ENCODE data around the gene TBX5. TPM values are rescaled to one million over a fixed set of nuclear protein-coding genes. Genes with fewer than 3 reads are reported as not detected.

TBX5 gene
- total and polyA plus RNA-seq, 9 of the 15 experiments (the other 6 are each of a cell fraction or from before 2014, with no cell fraction given), result not detected

DNA sequence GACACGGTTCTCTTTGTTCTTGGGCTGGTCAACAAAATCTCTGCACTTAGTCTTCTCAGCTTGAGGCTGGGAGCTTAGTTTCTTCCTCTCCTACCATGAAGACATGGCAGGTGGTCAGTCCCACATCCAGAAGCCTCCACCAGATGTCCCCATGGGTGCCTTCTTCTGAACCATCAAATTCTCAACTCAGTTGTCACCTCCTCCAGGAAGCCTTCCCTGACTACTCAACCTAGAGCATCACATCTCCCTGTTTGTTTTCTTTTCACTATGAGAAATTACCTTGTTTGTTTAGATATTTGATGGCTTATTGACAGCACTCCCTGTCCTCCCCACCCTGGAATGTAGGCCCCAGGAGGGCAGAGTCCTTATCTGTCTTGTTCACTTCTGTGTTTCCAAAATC is 84.4 kb downstream of the TBX5 start:
- intact Hi-C loops (cut with micrococcal nuclease), result no loop called here
- no peak overlapping the region for H3K4me2 ChIP-seq (ENCODE audit: insufficient read depth, low read length)
- H3K9ac ChIP-seq (ENCODE audit: insufficient read depth in 1 of 2, low read depth in 2 of 2, low read length in 2 of 2), result no peak overlapping the region
- no peak overlapping the region for H3K4me3 ChIP-seq
- no peak for FAIRE-seq
- peaks cover 0 to 5% of the 10 kb centered on the region in 2 experiments; a peak in 4 of 5 replicates for H3K27me3 ChIP-seq (ENCODE audit: control insufficient read depth in 2 of 2, insufficient read depth in 2 of 2, low read length in 2 of 2)
- DNase-seq (ENCODE audit: extremely low read depth in 1 of 4, low spot score in 3 of 4), result peak in 1 of 4 experiments; percentile 3
- ChIA-PET POLR2A (interaction anchor here (0.8 to 1.3 kb wide), 2 partner anchors 10 to 19 kb away, joined by 3 read pairs; no protein-coding TSS in a partner anchor), CTCF (ENCODE audit: low intra/inter-chr PET ratio) (no interaction called here)
- no peaks in the 10 kb centered on the region for H3K4me1 ChIP-seq (replicated peaks in 1 of 2; ENCODE audit: control insufficient read depth in 2 of 2, insufficient read depth in 2 of 2, low read length in 2 of 2)
- H3K27ac ChIP-seq (ENCODE audit: extremely low read depth, low read depth, low read length), result no peak overlapping the region
- no peak overlapping the region for H2AFZ ChIP-seq (ENCODE audit: low read depth, low read length)
- in situ Hi-C loops (cut with MboI), result no loop called here
- BruUV-seq (replicated peaks), result no TSS peak
- ATAC-seq, result no peak
- H3K9me1 ChIP-seq (ENCODE audit: control insufficient read depth, insufficient read depth, low read length), result no peaks in the 10 kb centered on the region
- no peaks in the 10 kb centered on the region for H3K9me3 ChIP-seq (replicated peaks; ENCODE audit: control insufficient read depth, insufficient read depth, low read depth, low read length)
- no peaks in the 10 kb centered on the region for H4K20me1 ChIP-seq (replicated peaks; ENCODE audit: control insufficient read depth, insufficient read depth, low read length)
- H3K36me3 ChIP-seq (ENCODE audit: control insufficient read depth, insufficient read depth, low read length), result no peaks in the 10 kb centered on the region
- H3K79me2 ChIP-seq (ENCODE audit: control insufficient read depth, insufficient read depth, low read length), result no peaks in the 10 kb centered on the region
- WGBS (ENCODE audit: insufficient coverage, low coverage, missing lambda C conversion rate), result 0% methylated on average over 1 of the region's 1 CpG
- TF ChIP-seq NFE2L1 (tag; IDR thresholded peaks at IDR 0.05; ENCODE audit: borderline replicate concordance, low read depth) (no peak), BCOR (IDR thresholded peaks at IDR 0.05) (0 out of 2 replicates have a peak, but pooled peaks have one; percentile 50), ZNF436 (CRISPR knock-in tag; IDR thresholded peaks at IDR 0.05) (peak; percentile 51; the same call in 1 of the 2 replicates), NR3C1 (CRISPR knock-in tag; IDR thresholded peaks at IDR 0.05) (no peak), ZNF586 (CRISPR knock-in tag; conservative IDR thresholded peaks at IDR 0.05) (no peak), MEF2A (IDR thresholded peaks at IDR 0.05; ENCODE audit: control insufficient read depth, low read depth, low read length) (no peak), HLTF (IDR thresholded peaks at IDR 0.05) (no peak), SLC30A9 (CRISPR knock-in tag; IDR thresholded peaks at IDR 0.05) (no peak), DNMT1 (IDR thresholded peaks at IDR 0.05) (no peak), RFX7 (CRISPR knock-in tag; IDR thresholded peaks at IDR 0.05) (no peak), CEBPB (tag; IDR thresholded peaks at IDR 0.05) (no peak), FOXJ3 (CRISPR knock-in tag; IDR thresholded peaks at IDR 0.05) (no peak), DACH1 (IDR thresholded peaks at IDR 0.05; ENCODE audit: partially characterized antibody) (no peak), SMARCA5 (IDR thresholded peaks at IDR 0.05) (peak; percentile 56; the same call in 1 of the 2 replicates), CSDE1 (IDR thresholded peaks at IDR 0.05) (no peak), CBX3 (IDR thresholded peaks at IDR 0.05; ENCODE audit: borderline replicate concordance in 1 of 2, low read length in 2 of 2) (no peak), ZNF76 (CRISPR knock-in tag; IDR thresholded peaks at IDR 0.05; ENCODE audit: borderline replicate concordance) (no peak), ADNP (tag; IDR thresholded peaks at IDR 0.05) (no peak), HDAC6 (IDR thresholded peaks at IDR 0.05; ENCODE audit: low read depth, low read length) (no peak), PTBP1 (IDR thresholded peaks at IDR 0.05; ENCODE audit: low read depth, low read length) (0 out of 2 replicates have a peak, but pooled peaks have one; percentile 54), ZNF12 (CRISPR knock-in tag; IDR thresholded peaks at IDR 0.05) (no peak)
- TF ChIP-seq, protein P1, sequence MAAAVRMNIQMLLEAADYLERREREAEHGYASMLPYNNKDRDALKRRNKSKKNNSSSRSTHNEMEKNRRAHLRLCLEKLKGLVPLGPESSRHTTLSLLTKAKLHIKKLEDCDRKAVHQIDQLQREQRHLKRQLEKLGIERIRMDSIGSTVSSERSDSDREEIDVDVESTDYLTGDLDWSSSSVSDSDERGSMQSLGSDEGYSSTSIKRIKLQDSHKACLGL (CRISPR knock-in tag; IDR thresholded peaks at IDR 0.05; ENCODE audit: borderline replicate concordance, poor library complexity, severe bottlenecking), result no peak
- TF ChIP-seq, protein P2, sequence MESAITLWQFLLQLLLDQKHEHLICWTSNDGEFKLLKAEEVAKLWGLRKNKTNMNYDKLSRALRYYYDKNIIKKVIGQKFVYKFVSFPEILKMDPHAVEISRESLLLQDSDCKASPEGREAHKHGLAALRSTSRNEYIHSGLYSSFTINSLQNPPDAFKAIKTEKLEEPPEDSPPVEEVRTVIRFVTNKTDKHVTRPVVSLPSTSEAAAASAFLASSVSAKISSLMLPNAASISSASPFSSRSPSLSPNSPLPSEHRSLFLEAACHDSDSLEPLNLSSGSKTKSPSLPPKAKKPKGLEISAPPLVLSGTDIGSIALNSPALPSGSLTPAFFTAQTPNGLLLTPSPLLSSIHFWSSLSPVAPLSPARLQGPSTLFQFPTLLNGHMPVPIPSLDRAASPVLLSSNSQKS (CRISPR knock-in tag; IDR thresholded peaks at IDR 0.05), result no peak
